MV-4-11 (cell line): Measurements from ENCODE around the gene MAGED2.
"Not testable (repeated sequence)": the region's sequence is repeated elsewhere in the genome, so short reads cannot be mapped to it uniquely, and the experiment has no call there.

Experiments used
- DNase-seq: peaks from one replicate; lab custom pipeline; 2025; lab: John Stamatoyannopoulos, UW

The MAGED2 gene

GRCh38 chrX:54807524-54808108, at the start of gene MAGED2:
Gene MAGED2, plus strand, starts transcription at chrX:54807745. Its CDS starts 1,587 bp downstream, at chrX:54809332.
- DNase-seq: no peak

GRCh38 chrX:54758114-54759055, 49.2 kb upstream of the MAGED2 start:
- DNase-seq: no peak

- not testable (repeated sequence) for DNase-seq
Measured at GRCh38 chrX:54774391-54775094, 33.0 kb upstream of the MAGED2 start.

- DNase-seq: no peak
Measured at GRCh38 chrX:54776061-54776460, 31.5 kb upstream of the MAGED2 start.

DNA sequence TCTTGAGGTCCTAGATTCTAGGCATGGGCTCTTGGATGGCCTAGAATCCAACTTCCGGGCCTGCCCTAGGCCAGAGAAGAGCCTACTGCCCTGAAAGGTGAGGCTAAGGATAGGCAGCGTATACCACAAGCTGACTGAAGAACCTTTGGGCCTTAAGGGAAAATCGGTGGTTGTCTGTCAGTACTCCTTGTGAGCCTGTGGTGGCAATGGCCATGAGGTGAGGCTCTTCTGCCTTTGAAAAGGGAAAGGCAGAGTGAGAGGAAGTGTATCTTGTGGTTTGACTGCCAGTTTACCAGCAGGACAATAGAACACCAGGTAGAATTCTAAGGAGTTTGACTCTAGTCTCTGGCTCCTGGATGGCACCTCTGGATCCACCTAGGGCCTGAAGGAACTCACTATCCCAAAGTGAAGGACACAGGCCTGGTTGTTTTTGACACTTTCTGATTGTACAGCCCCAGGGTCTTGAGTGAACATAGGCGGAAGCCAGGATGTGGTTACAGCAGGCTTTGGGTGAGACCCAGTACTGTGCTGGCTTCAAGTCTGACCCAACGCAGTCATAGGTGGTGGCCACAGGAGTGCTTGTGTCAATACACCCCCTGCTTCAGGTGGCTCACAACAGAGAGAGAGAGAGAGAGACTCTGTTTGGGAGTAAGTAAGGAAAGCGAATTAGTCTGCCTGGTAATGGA, 30.4 kb upstream of the MAGED2 start:
- no peak for DNase-seq

DNA sequence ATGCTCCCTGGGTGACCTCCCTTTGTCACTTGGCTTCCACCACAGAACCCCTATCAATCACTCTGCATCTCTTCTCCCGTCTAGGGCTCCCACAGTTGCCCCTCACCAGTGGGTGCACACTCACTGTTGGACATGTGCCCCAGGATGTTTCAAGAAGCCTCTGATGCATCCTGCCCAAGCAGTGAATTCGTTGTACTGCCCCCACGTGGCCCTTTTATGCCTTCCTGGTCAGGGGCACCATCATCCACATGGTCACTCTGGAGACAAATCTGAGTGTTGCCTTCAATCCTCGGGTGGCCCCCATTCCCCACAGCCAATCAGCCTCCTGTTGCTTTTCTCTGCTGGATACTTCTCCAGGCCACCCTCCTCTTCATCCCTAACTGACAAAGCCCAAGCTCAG, 21.6 kb upstream of the MAGED2 start:
- DNase-seq: no peak

GRCh38 chrX:54786967-54787366, 20.6 kb upstream of the MAGED2 start:
- DNase-seq: no peak

GRCh38 chrX:54788446-54788845, 19.1 kb upstream of the MAGED2 start:
- DNase-seq: no peak

DNA sequence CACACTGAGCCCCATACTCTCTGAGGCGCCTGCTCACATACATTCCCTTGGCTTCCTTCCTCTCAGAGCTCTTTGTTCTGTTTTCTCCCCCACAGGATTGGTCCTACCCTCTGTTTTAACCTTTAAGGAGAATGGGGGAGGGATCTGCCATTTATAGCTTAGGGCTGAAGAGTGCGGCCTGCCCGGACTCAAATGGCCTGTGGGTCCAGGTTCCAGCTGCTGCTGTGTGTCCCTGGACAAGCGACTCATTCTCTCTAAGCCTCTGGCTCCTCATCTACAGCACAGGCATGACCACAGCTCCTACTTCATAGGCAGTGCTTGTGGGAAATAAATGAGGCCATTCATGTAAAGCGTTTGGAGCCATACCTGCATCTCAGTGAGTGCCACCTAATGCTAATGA, 18.1 kb upstream of the MAGED2 start:
- not testable (repeated sequence) for DNase-seq

- no peak for DNase-seq
Measured at GRCh38 chrX:54794028-54794427, 13.5 kb upstream of the MAGED2 start.

- no peak for DNase-seq
Measured at GRCh38 chrX:54794795-54795194, 12.8 kb upstream of the MAGED2 start.

DNA sequence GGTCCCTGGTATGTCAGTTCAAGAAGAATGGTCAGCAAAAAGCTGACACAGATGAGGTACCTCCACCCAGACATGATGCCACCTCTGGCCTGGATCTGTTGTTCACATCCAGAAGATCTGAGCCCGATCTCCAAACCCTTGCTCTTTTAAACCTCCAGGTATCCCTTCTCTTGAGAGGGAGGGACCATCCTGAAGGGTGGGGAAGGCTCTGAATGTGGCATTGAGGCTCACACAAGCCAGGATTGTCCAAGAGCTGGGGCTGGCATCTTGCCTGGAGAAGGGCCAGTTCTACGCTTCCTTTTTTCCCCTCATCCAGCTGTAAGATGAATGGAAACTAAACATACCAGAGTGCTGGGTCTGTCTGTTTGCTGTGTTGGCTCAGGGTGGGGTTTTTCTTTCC, 9.4 kb upstream of the MAGED2 start, which contains the start of gene ITIH6:
Gene ITIH6, minus strand, starts transcription at position 119 of the 400 bp plus-strand sequence. Its CDS starts 45 bp downstream, at position 74.
- DNase-seq: no peak

GRCh38 chrX:54799046-54799445, 8.5 kb upstream of the MAGED2 start:
- DNase-seq: no peak

GRCh38 chrX:54808109-54808604, 612 bp downstream of the MAGED2 start:
- peak; percentile 35 for DNase-seq

GRCh38 chrX:54808605-54809483, 1.3 kb downstream of the MAGED2 start:
- DNase-seq: peak; percentile 88

DNA sequence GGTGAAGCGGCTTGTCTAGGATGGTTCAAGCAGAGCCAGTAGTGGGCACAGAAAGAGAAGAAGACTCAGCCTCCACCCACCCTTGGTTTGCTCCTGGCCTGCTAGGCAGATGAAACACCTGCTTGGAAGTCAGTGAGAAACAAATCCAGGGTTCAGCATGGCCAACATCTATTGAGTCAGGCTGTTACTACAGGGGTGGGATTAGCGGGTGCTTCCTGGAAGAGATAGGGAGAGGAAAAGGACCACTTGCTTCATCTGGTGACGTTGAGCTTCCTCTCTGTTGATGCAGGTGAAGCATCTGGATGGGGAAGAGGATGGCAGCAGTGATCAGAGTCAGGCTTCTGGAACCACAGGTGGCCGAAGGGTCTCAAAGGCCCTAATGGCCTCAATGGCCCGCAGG, 3.0 kb downstream of the MAGED2 start:
- no peak for DNase-seq

- DNase-seq: no peak
Measured at GRCh38 chrX:54811301-54811885, 3.8 kb downstream of the MAGED2 start.

GRCh38 chrX:54812306-54812705, 4.8 kb downstream of the MAGED2 start:
- no peak for DNase-seq

DNA sequence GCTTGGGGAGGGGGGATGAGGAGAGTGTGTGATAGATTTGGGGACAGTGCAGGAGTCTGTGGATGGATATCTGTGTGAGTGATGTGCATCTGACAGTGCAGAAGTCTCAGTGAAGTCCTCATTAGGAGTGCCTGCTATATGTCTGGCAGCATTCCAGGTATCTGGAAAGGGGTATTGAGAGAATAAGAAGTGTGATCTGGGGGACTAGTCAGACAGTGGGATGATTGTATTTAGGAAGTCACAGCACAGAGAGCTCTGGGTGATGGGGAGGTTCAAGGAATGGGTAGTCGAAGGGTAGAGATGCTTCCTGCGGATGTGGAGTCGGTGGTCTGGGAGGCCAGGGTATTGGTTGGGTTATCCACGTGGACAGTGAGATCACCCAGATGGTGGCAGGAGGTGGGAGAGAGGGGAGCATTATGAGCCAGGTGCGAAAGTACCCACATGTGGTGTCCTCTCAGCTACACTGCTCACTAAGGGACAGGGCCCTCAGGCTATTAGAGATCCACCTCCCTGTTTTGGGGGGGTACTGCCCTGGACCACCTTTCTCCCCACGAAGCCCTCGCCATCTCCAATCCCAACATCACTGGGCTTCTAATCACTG, 9.8 kb downstream of the MAGED2 start:
- no peak for DNase-seq

DNA sequence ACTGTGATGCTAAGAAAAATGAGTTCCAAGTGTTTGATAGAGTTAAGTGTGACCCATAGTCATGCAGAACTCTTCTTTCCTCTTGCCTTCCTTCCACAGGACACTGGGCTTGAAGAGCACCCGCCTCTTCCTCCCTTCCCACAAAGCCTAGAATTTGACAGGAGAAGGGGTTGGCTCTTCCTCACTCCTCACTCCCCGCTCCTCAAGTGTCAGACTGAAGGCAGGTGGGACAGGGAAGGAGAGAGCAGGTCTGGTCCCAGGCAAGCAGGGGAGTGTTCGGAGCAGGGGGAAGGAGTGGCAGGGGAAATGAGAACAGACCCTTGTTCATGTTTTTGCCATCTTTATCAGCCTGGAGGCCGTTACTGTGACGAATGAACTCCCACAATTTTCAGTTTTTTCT, 10.7 kb downstream of the MAGED2 start:
- no peak for DNase-seq
